Measurements from ENCODE around the gene VTI1A.

- TF ChIP-seq CTCF (IDR thresholded peaks at IDR 0.05) (no peak), POLR2A (IDR thresholded peaks at IDR 0.05) (no peak)
Measured at GRCh38 chr10:112526139-112526538, 79.1 kb downstream of the VTI1A start.

All from breast epithelium (tissue), 3 donors.